H1 (cell line): ENCODE data around the gene CTCF. TPM values are rescaled to one million over a fixed set of nuclear protein-coding genes. Genes with fewer than 3 reads are reported as not detected.

Source experiments
- CTCF ChIA-PET: fragments of 300-600 bp; sonication (Branson Sonifier 250); formaldehyde crosslinking; loops from one replicate; lab custom pipeline; 2021; ENCODE audit not compliant: partially characterized antibody; lab: Charles Lee
- POLR2A ChIA-PET: fragments of 300-600 bp; sonication (Branson Sonifier 250); formaldehyde crosslinking; loops from one replicate; lab custom pipeline; 2021; ENCODE audit warnings: inconsistent platforms; ENCODE audit not compliant: partially characterized antibody; lab: Charles Lee
- DNase-seq, 2 experiments: peaks; one replicate each; pipeline versions ENCODE4 v3.0.0 to v3.0.0-alpha.2; 2010 to 2022; ENCODE audit warnings: low spot score in 2 of 2, low read depth in 1 of 2, mixed read lengths in 1 of 2
- FAIRE-seq: peaks from 2 replicates; lab custom pipeline; 2011; peaks lifted over from hg19 to GRCh38; lab: Jason Lieb, UNC
- H2AFZ ChIP-seq: 2 replicates; pipeline ENCODE4 v1.8.1; 2012; ENCODE audit warnings: low read length, inconsistent platforms
- H2AK5ac ChIP-seq: 2 replicates; pipeline ENCODE4 v1.6.1; 2013; ENCODE audit warnings: low read depth, low read length
- H2BK120ac ChIP-seq: replicated peaks from 2 replicates; pipeline ENCODE3; 2013; ENCODE audit warnings: low read depth, low read length, inconsistent platforms
- H2BK12ac ChIP-seq: 2 replicates; pipeline ENCODE4 v1.6.1; 2013; ENCODE audit warnings: low read depth, low read length
- H2BK15ac ChIP-seq: 2 replicates; pipeline ENCODE4 v1.6.1; 2013; ENCODE audit warnings: low read length
- H2BK20ac ChIP-seq: 2 replicates; pipeline ENCODE4 v1.6.1; 2013; ENCODE audit warnings: low read length
- H2BK5ac ChIP-seq: 2 replicates; pipeline ENCODE4 v1.6.1; 2013; ENCODE audit warnings: low read depth, low read length
- H3K14ac ChIP-seq: 2 replicates; pipeline ENCODE4 v1.6.1; 2013; ENCODE audit warnings: inconsistent platforms; ENCODE audit not compliant: insufficient read length
- H3K18ac ChIP-seq: 2 replicates; pipeline ENCODE4 v1.6.1; 2013; ENCODE audit warnings: low read length; ENCODE audit errors: extremely low read depth
- H3K23ac ChIP-seq: 2 replicates; pipeline ENCODE4 v1.6.1; 2013; ENCODE audit warnings: inconsistent platforms; ENCODE audit not compliant: insufficient read length
- H3K23me2 ChIP-seq: 2 replicates; pipeline ENCODE4 v1.6.1; 2013; ENCODE audit warnings: low read depth, low read length
- H3K27ac ChIP-seq: 2 replicates; pipeline ENCODE4 v1.6.1; 2011; ENCODE audit warnings: low read depth, low read length, inconsistent platforms
- H3K27me3 ChIP-seq, 4 experiments: replicated peaks in 1 of 4; 1 replicate in 1 of 4; 2 replicates in 3 of 4; pipeline versions ENCODE4 v1.6.1 to v1.8.1; 2011 to 2013; ENCODE audit warnings: low read length in 3 of 4, mild to moderate bottlenecking in 3 of 4, inconsistent platforms in 2 of 4, mixed read lengths in 2 of 4, moderate library complexity in 1 of 4; ENCODE audit not compliant: control insufficient read depth in 3 of 4, insufficient read depth in 3 of 4; ENCODE audit errors: extremely low read depth in 1 of 4
- H3K36me3 ChIP-seq, 4 experiments: 2 replicates each; pipeline versions ENCODE4 v1.6.1 to v1.8.1; 2011 to 2013; ENCODE audit warnings: mild to moderate bottlenecking in 4 of 4, low read length in 3 of 4, moderate library complexity in 2 of 4, control low read depth in 1 of 4, inconsistent platforms in 1 of 4; ENCODE audit not compliant: insufficient read depth in 4 of 4, control insufficient read depth in 2 of 4
- H3K4ac ChIP-seq: replicated peaks from 2 replicates; pipeline ENCODE3; 2013; ENCODE audit warnings: low read length, low read depth, mixed read lengths, inconsistent platforms; ENCODE audit not compliant: insufficient read length
- H3K4me1 ChIP-seq, 4 experiments: replicated peaks in 1 of 4; 1 replicate in 1 of 4; 2 replicates in 3 of 4; pipeline versions ENCODE4 v1.6.1 to v1.8.1; 2011 to 2013; ENCODE audit warnings: low read length in 3 of 4, inconsistent platforms in 2 of 4, mixed read lengths in 1 of 4; ENCODE audit not compliant: insufficient read depth in 4 of 4, control insufficient read depth in 3 of 4
- H3K4me2 ChIP-seq, 2 experiments: 2 replicates each; pipeline versions ENCODE4 v1.6.1 to v1.8.1; 2011 to 2013; ENCODE audit warnings: low read depth in 2 of 2, low read length in 2 of 2, control low read depth in 1 of 2, inconsistent platforms in 1 of 2, mild to moderate bottlenecking in 1 of 2; ENCODE audit not compliant: insufficient read depth in 1 of 2
- H3K4me3 ChIP-seq, 4 experiments: fragments of 200-600, 300-600 bp in 1 of 4; sonication (generic), shearing (Covaris generic), sonication (Bioruptor Twin) in 1 of 4; 2 replicates each; pipeline versions ENCODE4 v1.5.1 to v1.8.1; 2011 to 2016; ENCODE audit warnings: low read length in 4 of 4, low read depth in 3 of 4, control low read depth in 2 of 4, inconsistent platforms in 2 of 4, mild to moderate bottlenecking in 2 of 4, mixed read lengths in 1 of 4, moderate library complexity in 1 of 4; ENCODE audit not compliant: insufficient read depth in 2 of 4; ENCODE audit errors: extremely low read depth in 1 of 4
- H3K56ac ChIP-seq: replicated peaks from 2 replicates; pipeline ENCODE3; 2013; ENCODE audit warnings: low read depth, mild to moderate bottlenecking, mixed read lengths, low read length, inconsistent platforms; ENCODE audit not compliant: insufficient read length
- H3K79me1 ChIP-seq: 2 replicates; pipeline ENCODE4 v1.6.1; 2013; ENCODE audit warnings: low read depth, low read length, control low read depth
- H3K79me2 ChIP-seq, 2 experiments: 2 replicates each; pipeline versions ENCODE4 v1.6.1 to v1.8.1; 2012 to 2013; ENCODE audit warnings: low read length in 2 of 2, mild to moderate bottlenecking in 2 of 2, inconsistent platforms in 1 of 2; ENCODE audit not compliant: insufficient read depth in 2 of 2, control insufficient read depth in 1 of 2
- H3K9ac ChIP-seq, 4 experiments: replicated peaks in 1 of 4; 1 replicate in 1 of 4; 2 replicates in 3 of 4; pipeline versions ENCODE4 v1.6.1 to v1.8.1; 2011 to 2013; ENCODE audit warnings: low read depth in 3 of 4, low read length in 3 of 4, control low read depth in 2 of 4, mild to moderate bottlenecking in 2 of 4, moderate library complexity in 2 of 4, inconsistent platforms in 1 of 4; ENCODE audit errors: extremely low read depth in 1 of 4
- H3K9me3 ChIP-seq, 2 experiments: 2 replicates each; pipeline versions ENCODE4 v1.6.1 to v1.8.1; 2012 to 2013; ENCODE audit warnings: mild to moderate bottlenecking in 2 of 2, moderate library complexity in 2 of 2, control low read depth in 1 of 2, inconsistent platforms in 1 of 2, low read depth in 1 of 2, low read length in 1 of 2, mixed read lengths in 1 of 2; ENCODE audit not compliant: insufficient read depth in 2 of 2
- H4K20me1 ChIP-seq, 2 experiments: replicated peaks in 1 of 2; 2 replicates each; pipeline versions ENCODE3 to v1.8.1; 2011 to 2013; ENCODE audit warnings: inconsistent platforms in 2 of 2, low read length in 2 of 2, mild to moderate bottlenecking in 1 of 2; ENCODE audit not compliant: insufficient read depth in 2 of 2, control insufficient read depth in 1 of 2
- H4K5ac ChIP-seq: 2 replicates; pipeline ENCODE4 v1.6.1; 2013; ENCODE audit warnings: low read length, low read depth, mixed read lengths, inconsistent platforms; ENCODE audit not compliant: insufficient read length
- H4K8ac ChIP-seq: 2 replicates; pipeline ENCODE4 v1.8.0; 2013; ENCODE audit warnings: mild to moderate bottlenecking, moderate library complexity, low read length, inconsistent platforms; ENCODE audit not compliant: insufficient read depth; ENCODE audit errors: extremely low read depth
- H4K91ac ChIP-seq: replicated peaks from 2 replicates; pipeline ENCODE3; 2013; ENCODE audit warnings: low read length, mixed read lengths, inconsistent platforms; ENCODE audit not compliant: insufficient read length
- ATF2 ChIP-seq: IDR thresholded peaks from 2 replicates; pipeline ENCODE4 v1.6.1; 2012; ENCODE audit warnings: low read length, inconsistent platforms
- BACH1 ChIP-seq: IDR thresholded peaks from 2 replicates; pipeline ENCODE4 v1.6.1; 2012; ENCODE audit warnings: low read length, improper control_type of control experiment
- EP300 ChIP-seq, 2 experiments: IDR thresholded peaks; 1 replicate in 1 of 2; 2 replicates in 1 of 2; pipeline ENCODE4 v1.6.1; 2011 to 2012; ENCODE audit warnings: low read depth in 2 of 2, low read length in 2 of 2, mild to moderate bottlenecking in 2 of 2, borderline replicate concordance in 1 of 2, inconsistent platforms in 1 of 2, moderate library complexity in 1 of 2
- EZH2 ChIP-seq: fragments of 200-600 bp; sonication (generic); IDR thresholded peaks from 2 replicates; pipeline ENCODE4 v1.7.1; 2012; ENCODE audit warnings: low read depth, mild to moderate bottlenecking, moderate library complexity, low read length, inconsistent platforms; ENCODE audit not compliant: severe bottlenecking
- GABPA ChIP-seq: IDR thresholded peaks from 2 replicates; pipeline ENCODE4 v1.6.1; 2011; ENCODE audit warnings: mild to moderate bottlenecking, low read length, moderate library complexity, borderline replicate concordance; ENCODE audit not compliant: insufficient read depth
- RFX5 ChIP-seq: IDR thresholded peaks from 2 replicates; pipeline ENCODE4 v1.6.1; 2011; ENCODE audit warnings: low read depth, low read length, improper control_type of control experiment, borderline replicate concordance
- SIN3A ChIP-seq, 2 experiments: IDR thresholded peaks in 1 of 2; conservative IDR thresholded peaks in 1 of 2; 2 replicates each; pipeline ENCODE4 v1.6.1; 2011 to 2012; ENCODE audit warnings: low read length in 2 of 2, improper control_type of control experiment in 1 of 2, low read depth in 1 of 2, mild to moderate bottlenecking in 1 of 2
- SIRT6 ChIP-seq: IDR thresholded peaks from one replicate; pipeline ENCODE4 v1.7.1; 2012; ENCODE audit warnings: low read length, inconsistent platforms
- TCF12 ChIP-seq: IDR thresholded peaks from 2 replicates; pipeline ENCODE4 v1.6.1; 2011; ENCODE audit warnings: low read depth, mild to moderate bottlenecking, low read length
- USF2 ChIP-seq: IDR thresholded peaks from 2 replicates; pipeline ENCODE4 v1.6.1; 2011; ENCODE audit warnings: low read length, improper control_type of control experiment
- whole genome bisulfite sequencing, 2 experiments: shearing (Covaris generic) in 1 of 2; methylation state at CpG; one replicate each; pipeline versions ENCODE4 v1.1.6 to v1.1.7; 2013 to 2015; ENCODE audit warnings: low lambda C conversion rate in 2 of 2, mixed read lengths in 2 of 2, inconsistent platforms in 1 of 2, low coverage in 1 of 2, missing lambda C conversion rate in 1 of 2; ENCODE audit not compliant: insufficient replicate concordance in 2 of 2, insufficient coverage in 1 of 2, insufficient read length in 1 of 2; ENCODE audit errors: extremely low coverage in 1 of 2, missing lambda C conversion rate in 1 of 2; 5-methylcytosine and 5-hydroxymethylcytosine counted together
- polyA plus RNA-seq, 7 experiments: library from polyadenylated mRNA; depleted of rRNA in 3 of 7; stranded (reverse) in 5 of 7; unstranded in 2 of 7; fragments of >200 nt in 5 of 7; fragments of 200-250 nt in 2 of 7; gene quantifications; 1 replicate in 5 of 7; 2 replicates in 1 of 7; 4 replicates in 1 of 7; pipeline versions ENCODE4 v1.2.1 to v1.2.3, GENCODE V29; 2011 to 2013; ENCODE audit warnings: missing spikeins in 2 of 7, mixed read lengths in 2 of 7
- total RNA-seq: library from RNA; stranded (reverse); fragmentation: NEBNext Ultra II Directional; extraction: Animal tissue kit (Norgen Biotek cat#: 25700); gene quantifications from 2 replicates; pipeline ENCODE4 v1.2.1, GENCODE V29; 2021

The CTCF gene
- total and polyA plus RNA-seq, 2 of the 8 experiments (the other 6 are each of a cell fraction or from before 2014, with no cell fraction given) = 32.4 to 66.0 TPM

- Histone ChIP-seq H3K23ac (no peak overlapping the region), H3K56ac (no peak overlapping the region), H2AK5ac (no peak overlapping the region), H3K79me2 (no peaks in the 10 kb centered on the region), H2BK5ac (no peak overlapping the region), H3K4me3 (no peak overlapping the region), H3K23me2 (peaks cover 5% of the 10 kb centered on the region; the same call in 1 of the 2 replicates), H3K4me1 (peaks cover 0 to 18% (median 7%) of the 10 kb centered on the region in 4 experiments; a peak in 5 of 7 replicates), H2BK12ac (no peak overlapping the region), H2AFZ (no peak overlapping the region), H3K14ac (no peak overlapping the region), H3K79me1 (no peaks in the 10 kb centered on the region), H3K27me3 (peaks cover 3 to 36% (median 23%) of the 10 kb centered on the region in 4 experiments; a peak in 6 of 7 replicates), H2BK15ac (no peak overlapping the region), H3K36me3 (no peaks in the 10 kb centered on the region), H4K20me1 (peaks cover 5 to 15% of the 10 kb centered on the region in 2 experiments), H2BK20ac (no peak overlapping the region), H3K27ac (no peak overlapping the region), H4K91ac (no peak overlapping the region), H3K4ac (no peak overlapping the region), H3K4me2 (no peak overlapping the region), H4K5ac (no peak overlapping the region), H3K9me3 (no peaks in the 10 kb centered on the region), H4K8ac (no peak overlapping the region), H3K9ac (no peak overlapping the region), H3K18ac (no peak overlapping the region), H2BK120ac (no peak overlapping the region)
- DNase-seq (no peak), FAIRE-seq (no peak)
- TF ChIP-seq BACH1 (no peak), GABPA (no peak), USF2 (no peak), RFX5 (no peak), ATF2 (no peak), EP300 (IDR thresholded peaks at IDR 0.05; ENCODE audit: borderline replicate concordance in 1 of 2, low read depth in 2 of 2, low read length in 2 of 2) (no peak), EZH2 (no peak), SIRT6 (no peak), SIN3A (conservative IDR thresholded peaks at IDR 0.05 in 1 of 2, IDR thresholded peaks at IDR 0.05 in 1 of 2; ENCODE audit: low read depth in 1 of 2, low read length in 2 of 2) (no peak), TCF12 (no peak)
- ChIA-PET POLR2A (interaction anchor here (0.6 to 1.5 kb wide), 6 partner anchors 9 to 283 kb away, joined by 3 to 8 read pairs (median 3); partner anchors contain the start of genes ACD, CTCF and PARD6A), CTCF (interaction anchor here (0.5 to 18.0 kb wide), 12 partner anchors 10 to 144 kb away, joined by 3 to 202 read pairs (median 4); partner anchors contain the start of genes ACD, C16orf86, ENKD1 and PARD6A)
- WGBS, 2 experiments = 90% methylated on average over 4 of the region's 4 CpGs; no CpG with 5 or more reads in 1 of the 2 experiments
Measured at GRCh38 chr16:67651847-67652246, 89.5 kb downstream of the CTCF start.
